Activated CD8-positive, alpha-beta memory T cell treated with anti-CD3 and anti-CD28 coated beads for 36 hours (primary cell): ENCODE results near the gene C10orf105. TPM values are rescaled to one million over a fixed set of nuclear protein-coding genes. Genes with fewer than 3 reads are reported as not detected.

Experiments
- CTCF ChIA-PET: fragments of 350-600 bp; sonication (Branson Sonifier 250); formaldehyde crosslinking; loops from one replicate; lab custom pipeline; 2021; ENCODE audit warnings: antibody characterized with exemption; lab: Charles Lee
- POLR2A ChIA-PET: fragments of 350-600 bp; sonication (Branson Sonifier 250); formaldehyde crosslinking; loops from one replicate; lab custom pipeline; 2021; ENCODE audit warnings: antibody characterized with exemption; lab: Charles Lee
- total RNA-seq, 2 experiments: library from RNA; stranded (reverse); gene quantifications; one replicate each; pipeline ENCODE4 v1.2.3, GENCODE V29; 2021

C10orf105 gene
- total RNA-seq, 2 experiments from 2014 or later: 0.15 to 0.17 TPM

DNA sequence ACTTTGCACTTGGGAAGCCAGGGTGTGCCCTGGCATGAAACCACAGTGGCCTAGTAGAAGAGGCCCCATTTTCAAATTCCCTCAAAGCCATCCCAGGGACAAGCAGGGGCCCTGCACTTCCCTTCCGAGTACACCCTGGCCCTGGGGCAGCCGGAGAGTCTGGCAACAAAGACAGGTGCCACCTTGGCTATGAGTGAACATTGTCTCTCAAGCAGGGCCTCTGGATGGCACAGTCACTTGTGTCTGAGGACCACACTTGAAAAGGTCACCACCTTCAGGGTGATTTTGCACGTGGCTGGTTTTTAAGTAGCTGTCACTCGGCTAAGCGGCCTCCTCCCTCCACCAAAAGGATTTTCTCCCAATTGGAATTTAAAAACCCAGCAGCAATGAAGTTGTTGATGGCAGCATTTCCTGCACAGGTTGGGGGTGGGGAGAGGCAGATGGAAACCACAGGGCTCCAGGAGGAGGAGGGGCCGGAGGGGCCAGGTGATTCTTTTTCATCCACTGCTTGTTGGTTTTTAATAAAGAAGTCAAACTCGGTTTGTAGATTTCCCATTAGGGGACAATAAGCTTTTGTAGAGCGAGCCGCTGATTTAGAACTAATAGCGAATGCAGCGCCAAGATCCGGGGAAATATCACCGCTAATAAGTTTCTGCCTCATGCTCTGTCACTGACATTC is 33.9 kb downstream of the C10orf105 start:
- ChIA-PET CTCF (interaction anchor here (1.3 kb wide), 1 partner anchor 11 kb away, joined by 3 read pairs; no protein-coding TSS in a partner anchor), POLR2A (no interaction called here)

DNA sequence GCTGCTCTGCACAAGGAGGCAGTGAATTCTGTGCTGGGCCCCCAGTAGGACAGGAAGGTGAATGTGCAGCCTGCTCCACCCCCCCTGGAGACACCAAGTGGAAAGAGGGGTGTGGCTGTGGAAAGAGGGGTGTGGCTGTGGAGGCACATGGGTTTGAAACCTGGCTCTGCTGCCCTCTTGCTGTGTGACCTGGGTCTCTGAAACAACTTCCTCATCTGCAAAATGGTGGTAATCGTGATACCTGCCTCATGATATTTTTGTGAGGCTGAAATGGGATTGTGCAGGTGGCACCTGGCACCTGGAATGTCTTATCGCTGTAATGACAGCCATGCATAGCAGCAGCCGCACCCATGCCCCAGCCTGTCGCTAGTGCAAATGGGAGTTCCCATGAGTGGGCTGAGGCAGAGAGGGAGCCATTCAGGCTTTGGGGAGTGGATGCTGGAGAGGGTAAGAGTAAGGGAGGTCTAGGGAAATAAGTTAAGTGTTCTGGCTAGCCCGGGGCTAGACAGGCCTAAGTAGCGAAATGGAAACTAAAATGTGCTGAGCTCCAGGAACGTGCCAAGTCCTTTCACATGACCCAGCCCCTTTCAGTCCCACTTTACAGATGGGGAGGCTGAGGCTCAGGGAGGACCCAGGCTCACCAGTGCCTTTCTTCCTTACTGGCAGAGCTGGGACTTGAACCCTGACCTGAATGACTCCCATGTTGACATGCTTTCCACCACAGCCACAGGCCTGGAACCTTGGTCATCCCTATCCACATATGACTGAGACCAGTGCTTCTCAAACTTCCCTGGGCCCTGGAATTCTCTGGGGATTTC is 35.0 kb downstream of the C10orf105 start:
- ChIA-PET CTCF (no interaction called here), POLR2A (no interaction called here)

DNA sequence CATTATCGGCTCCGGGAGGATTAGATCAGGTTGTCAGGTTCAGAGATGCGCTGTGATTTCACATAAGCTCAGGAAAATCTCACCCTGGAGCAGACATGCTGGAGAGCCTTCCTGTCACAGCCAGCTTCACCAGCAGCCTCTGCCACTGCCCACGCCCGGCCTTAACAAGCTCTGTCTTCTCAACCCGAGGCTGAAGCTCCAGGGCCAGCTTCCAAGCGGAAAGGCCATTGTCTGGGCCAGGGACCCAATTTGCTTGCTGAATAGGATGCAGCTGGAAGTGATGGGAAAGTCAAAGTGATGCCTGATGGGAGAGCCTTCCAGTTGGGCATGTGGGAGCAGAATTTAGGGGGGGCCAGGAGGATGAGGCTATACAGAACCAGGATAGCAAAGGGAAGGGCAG is 36.3 kb downstream of the C10orf105 start:
- CTCF ChIA-PET: no interaction called here
- POLR2A ChIA-PET: no interaction called here

DNA sequence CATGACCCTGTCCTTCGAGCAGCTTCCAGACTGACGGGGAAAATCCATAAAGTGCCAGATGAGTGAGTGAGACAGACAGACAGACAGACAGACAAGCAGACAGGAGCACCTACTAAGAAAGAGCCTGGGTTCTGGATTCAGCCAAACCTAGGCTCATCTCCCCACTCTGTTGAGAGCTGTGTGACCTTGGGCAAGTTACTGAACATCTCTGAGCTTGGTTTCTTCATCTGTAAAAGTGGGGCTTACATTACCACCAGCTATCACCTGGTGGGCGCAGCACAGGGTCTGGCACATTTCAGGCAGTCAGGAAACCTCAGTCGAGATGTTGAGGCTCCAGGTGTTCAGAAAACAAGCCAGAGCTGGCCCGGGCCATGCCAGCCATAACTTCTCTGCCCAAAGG is 37.6 kb downstream of the C10orf105 start:
- CTCF ChIA-PET: no interaction called here
- POLR2A ChIA-PET: no interaction called here

DNA sequence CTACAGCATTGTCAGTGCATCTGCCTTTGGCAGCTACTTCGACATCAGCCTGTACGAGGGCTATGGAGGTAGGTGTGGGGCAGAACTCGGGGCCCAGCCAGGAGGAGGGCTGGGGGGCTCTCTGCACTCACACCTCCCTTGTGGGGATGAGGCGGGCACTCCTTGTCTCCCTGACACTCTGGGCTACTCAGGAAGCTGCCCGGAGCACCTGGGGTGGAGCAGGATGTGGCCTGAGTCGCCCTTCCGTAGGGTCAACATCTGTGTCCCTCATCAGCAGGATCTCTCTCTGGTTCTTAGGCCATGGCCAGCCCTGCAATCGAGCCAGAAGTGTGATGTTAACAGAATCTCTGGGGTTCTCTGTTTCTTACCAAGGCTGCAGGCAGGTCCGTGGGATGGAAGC is 40.2 kb downstream of the C10orf105 start:
- ChIA-PET CTCF (no interaction called here), POLR2A (no interaction called here)

DNA sequence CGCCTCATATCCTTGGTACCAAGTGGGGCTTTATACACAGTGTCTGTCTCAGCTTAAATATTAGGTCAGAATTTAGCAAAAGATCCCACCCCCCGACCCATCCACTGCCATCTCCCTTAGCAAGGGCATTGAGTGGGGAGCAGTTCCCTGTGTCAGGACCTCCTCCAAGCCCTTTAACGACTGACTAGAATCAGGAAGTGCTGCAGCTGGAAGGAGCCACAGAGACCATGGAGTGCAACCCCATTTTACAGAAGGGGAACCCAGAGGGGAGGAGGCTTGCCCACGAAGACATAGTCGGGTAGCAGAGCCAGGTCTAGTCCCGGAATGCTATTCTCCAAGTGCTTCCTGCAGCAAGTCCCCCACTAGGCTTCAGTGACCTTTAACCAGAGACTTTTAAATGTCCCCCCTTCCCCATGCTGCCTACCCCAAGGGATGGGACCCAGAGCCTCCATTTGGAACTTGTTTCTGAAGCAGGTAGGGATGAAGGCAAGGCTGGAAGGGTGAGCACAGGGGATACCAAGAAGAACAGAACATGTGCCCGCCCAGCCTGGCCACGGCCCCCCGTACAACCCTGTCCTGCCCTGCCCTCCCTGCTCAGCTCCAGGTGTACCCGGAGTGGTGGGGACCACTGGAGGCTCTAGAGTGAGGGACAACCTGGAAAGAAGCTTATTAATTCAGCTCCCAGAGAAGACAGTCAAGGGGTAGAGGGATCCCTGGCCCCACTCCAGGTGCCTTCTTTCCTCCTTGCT is 41.3 kb downstream of the C10orf105 start:
- POLR2A ChIA-PET: no interaction called here

DNA sequence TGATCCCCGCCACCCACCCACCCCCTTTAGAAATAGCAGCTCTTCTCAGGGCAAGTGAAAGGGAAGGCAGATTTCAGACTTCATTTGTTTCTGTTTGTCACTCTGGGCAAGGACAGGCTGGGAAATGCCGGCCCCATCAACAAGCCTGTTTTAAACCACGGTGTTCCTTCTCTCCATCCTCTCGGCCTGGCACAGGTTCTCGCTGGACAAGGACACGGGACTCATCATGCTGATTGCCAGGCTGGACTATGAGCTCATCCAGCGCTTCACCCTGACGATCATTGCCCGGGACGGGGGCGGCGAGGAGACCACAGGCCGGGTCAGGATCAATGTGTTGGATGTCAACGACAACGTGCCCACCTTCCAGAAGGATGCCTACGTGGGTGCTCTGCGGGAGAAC is 42.3 kb downstream of the C10orf105 start:
- CTCF ChIA-PET: no interaction called here
- POLR2A ChIA-PET: no interaction called here

More for the DNA sequence above, 41.3 kb downstream of the C10orf105 start:
- CTCF ChIA-PET: no interaction called here

DNA sequence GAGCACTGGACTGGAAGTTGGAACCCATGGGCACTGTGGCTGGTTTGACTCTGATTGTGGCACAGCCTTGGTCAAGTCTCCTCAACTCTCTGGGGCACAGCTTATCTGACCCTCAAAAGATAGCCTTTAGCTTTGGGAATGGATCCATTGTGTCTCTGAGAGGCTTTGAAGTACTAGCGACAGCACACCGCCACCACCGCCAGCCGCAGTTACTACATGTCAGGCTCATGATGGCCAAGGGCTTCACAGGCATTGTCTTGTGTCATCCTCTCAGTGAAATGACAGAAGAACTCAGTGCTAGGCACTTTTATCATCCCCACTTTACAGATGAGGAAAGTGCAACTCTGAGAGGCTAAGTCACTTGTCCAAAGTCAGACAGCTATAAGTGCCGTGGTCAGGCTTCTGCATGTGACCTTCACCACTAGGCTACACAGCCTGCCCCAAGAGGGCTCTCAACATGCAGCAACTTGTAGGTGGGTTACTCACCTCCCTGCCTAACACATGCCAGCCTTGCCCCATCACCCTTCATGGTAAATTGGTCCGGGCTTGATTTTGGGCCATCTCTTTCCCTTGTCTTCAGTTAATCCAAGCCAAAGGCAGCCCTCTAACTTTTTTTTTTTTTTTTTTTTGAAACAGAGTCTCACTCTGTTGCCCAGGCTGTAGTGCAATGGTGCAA is 44.1 kb downstream of the C10orf105 start:
- CTCF ChIA-PET: interaction anchor here (0.6 to 1.3 kb wide), 2 partner anchors 17 to 261 kb away, joined by 3 read pairs; no protein-coding TSS in a partner anchor
- POLR2A ChIA-PET: no interaction called here

DNA sequence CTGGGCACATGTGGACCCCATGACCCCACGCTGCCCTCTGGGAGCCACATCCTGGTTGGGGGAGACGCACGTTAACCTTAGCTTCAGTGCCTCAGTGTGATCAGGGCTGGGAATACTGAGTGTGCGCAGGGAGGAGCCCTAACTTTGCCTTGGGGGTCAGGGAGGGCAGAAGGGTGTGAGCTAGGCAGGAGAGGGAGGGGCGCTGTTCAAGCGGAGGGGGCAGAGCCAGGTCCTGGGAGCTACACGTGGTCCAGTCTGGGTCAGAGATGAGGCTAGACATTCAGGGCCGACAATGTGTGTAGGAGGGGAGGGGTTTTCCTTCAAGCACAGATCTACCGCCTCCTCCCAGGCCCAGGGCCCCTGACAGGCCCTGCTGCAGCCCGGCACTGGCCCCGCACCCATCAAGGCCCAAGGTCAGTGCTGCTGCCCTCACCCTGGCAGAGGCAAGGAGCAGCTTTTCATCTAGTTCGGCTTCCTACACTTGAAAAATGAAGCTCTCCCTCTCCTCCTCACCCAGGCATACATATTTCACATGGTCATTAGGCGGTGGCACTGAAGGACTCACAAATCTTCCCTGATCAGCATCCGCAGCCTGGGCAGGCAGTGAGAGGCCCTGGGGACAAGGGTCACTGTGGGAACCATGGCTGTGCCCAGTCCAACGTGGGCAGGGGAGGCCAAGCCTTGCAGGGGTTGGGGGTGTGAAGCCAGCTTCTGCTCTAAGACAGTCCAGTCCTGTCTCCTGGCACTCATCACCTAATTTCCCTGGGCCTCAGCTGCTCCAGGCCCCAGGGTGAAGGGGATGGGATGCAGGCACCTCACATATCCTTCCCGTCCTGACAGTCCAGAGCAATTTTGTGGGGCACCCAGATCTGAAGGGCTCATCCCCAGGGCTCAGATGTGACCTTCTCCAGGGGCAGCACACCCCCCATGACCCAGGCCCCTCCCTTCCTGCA is 47.3 kb downstream of the C10orf105 start:
- ChIA-PET POLR2A (no interaction called here), CTCF (no interaction called here)

DNA sequence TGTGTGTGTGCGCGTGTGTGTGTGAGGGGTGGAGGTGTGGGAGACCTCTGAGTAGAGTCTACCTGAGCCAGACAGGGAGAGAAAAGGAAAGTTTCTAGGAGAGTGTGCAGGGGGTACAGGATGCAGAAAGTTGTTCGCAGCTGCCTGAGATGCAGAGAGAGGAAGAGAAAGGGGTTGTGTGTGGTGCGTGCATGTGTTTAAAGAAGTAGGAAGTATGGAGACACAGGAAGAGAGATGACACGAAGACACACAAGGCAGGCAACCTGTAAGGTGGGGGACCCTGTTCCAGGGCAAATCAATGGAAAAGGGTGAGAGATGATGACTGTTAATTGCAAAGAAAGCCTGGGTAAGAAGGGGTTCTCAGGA is 52.2 kb downstream of the C10orf105 start:
- CTCF ChIA-PET: no interaction called here

DNA sequence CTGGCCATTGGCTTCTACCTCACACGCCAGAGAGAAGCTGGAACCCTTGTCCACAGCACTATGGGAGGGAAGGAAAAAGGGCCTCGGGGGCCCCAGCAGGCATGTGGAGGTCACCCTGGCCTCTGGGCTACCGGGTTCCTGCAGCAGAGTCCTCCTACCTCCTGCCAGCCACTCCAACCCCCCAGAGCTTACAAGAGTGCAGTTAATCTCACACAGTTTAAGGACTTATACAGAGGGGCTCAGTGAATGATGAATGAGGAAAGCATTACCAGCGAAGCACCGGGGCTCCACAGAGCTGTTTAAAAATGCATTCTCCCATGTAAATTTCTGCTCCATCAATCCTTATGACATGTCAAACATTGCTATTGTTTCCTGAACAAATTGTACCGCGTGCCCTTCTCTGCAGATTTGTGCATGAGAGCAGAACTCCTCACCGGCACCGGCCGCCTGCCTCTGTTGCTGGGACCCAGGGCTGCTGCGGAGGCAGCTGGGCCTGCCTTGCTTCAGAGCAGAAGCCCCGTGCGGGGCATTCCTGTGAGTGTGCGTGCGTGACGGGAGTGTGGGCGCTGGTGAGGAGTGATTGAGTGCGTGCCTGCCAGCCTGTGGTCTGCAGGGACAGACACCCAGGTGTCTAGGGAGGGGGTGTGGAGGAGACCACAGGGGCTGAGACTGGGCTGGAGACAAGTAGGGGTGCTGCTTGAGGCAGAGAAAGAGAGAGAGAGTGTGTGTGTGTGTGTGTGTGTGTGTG is 52.8 kb downstream of the C10orf105 start:
- POLR2A ChIA-PET: no interaction called here
- CTCF ChIA-PET: no interaction called here

More for the DNA sequence above, 52.2 kb downstream of the C10orf105 start:
- POLR2A ChIA-PET: no interaction called here

DNA sequence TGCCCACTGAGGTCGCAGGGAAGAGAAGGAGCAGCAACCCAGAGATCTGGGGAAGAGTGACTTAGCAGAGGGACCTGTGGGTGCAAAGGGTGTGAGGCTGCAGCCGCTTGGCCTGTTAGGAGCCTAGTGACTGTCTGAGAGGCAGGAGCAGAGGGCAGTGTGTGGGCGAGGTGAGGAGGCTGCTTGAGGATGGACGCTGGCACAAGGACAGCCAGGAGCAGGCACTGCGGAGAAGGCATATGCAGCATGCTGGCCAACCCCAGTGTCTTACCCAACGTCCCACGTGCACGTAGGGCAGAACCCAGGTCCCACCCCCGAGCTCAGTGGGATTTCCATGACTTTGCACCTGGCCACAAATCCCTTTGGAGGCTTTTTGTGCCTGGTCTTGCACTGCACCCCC is 54.1 kb downstream of the C10orf105 start:
- ChIA-PET CTCF (no interaction called here), POLR2A (no interaction called here)

DNA sequence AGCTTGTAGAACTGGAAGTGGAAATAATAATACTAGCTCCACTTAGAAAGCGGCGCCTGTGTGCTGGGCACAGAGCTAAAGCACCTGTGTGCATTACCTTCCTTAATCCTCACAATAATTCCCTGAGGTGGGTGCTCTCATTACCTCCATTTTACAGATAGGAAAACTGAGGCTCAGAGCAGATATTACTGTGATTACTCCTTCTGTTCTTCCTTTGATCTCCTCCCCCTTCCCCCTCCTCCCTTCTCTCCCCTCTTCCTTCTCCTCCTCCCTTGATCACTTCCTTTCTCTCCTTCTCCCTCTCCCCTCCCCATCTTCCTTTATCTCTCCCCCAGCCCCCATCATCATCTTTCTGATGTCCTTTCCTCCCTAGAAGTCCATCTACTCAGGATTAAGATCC is 55.0 kb downstream of the C10orf105 start:
- POLR2A ChIA-PET: no interaction called here
- CTCF ChIA-PET: interaction anchor here (1.0 kb wide), 1 partner anchor 172 kb away, joined by 3 read pairs; no protein-coding TSS in a partner anchor

DNA sequence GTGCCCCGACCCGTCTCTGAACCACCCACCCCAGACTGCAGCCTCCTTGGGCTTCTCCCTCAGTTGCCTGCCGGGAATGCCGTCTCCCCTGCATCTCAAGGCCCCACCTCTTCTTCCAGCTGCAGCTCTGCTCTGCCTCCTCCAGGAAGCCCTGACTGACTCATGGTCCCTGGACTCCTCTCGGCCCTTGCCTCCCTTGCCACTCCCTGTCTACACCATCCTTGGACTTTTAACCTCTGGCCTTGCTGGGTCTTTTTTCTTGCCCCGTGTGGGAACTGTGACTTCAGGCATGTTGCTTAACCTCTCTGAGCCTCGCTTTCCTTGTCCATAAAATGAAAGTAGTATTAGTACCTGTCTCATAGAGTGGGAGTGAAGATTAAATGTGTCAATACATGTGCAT is 56.3 kb downstream of the C10orf105 start:
- POLR2A ChIA-PET: interaction anchor here (0.7 kb wide), 1 partner anchor 228 kb away, joined by 4 read pairs; no protein-coding TSS in a partner anchor
- CTCF ChIA-PET: no interaction called here

DNA sequence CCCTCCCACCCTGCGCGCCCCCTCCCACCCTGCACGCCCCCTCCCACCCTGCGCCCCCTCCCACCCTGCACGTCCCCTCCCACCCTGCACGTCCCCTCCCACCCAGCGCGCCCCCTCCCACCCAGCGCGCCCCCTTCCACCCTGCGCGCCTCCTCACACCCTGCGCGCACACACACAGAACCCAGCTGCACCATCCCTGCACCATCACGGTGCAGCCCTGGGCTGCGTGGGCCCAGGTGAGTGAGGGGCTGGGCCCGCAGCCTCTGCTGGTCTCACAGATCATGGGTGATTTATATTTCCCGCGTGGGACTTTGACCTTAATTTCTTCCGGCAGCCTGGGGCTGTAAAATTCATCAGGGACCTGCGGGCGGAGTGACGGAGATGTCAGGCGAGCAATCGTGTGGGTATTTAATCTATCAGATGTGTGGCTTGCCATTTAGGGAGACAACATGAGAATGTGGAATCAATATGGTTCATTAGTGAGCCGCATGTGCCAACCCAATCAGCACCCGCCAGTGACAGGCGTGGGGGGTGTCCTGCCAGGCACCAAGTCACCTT is 57.7 kb downstream of the C10orf105 start:
- ChIA-PET CTCF (no interaction called here), POLR2A (no interaction called here)
